ENCODE results near the gene FARS2. TPM values are rescaled to one million over a fixed set of nuclear protein-coding genes. Genes with fewer than 3 reads are reported as not detected.

Gene FARS2
- total RNA-seq, 1 experiment from 2014 or later: 15.0 TPM

DNA sequence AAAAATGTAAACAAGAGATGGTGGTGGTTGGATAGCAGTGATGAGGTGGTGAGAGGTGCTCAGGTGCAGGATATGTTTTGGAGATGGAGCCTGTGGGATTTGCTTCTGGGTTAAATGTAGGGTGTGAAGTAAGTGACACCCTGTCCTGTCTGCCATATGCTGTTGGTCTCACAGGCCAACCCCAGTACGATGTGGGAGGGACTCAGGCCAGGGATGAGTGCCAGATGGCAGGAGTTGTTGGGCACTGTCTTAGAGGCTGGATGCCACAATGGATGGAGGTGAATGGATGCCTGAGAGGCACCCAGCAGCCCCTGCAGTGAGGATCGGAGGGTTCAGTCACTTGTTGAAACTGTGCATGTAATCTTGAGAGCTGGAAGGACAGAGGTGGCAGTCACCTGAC lies 486.1 kb downstream of the FARS2 start (continued):
- TF ChIP-seq, protein P1, sequence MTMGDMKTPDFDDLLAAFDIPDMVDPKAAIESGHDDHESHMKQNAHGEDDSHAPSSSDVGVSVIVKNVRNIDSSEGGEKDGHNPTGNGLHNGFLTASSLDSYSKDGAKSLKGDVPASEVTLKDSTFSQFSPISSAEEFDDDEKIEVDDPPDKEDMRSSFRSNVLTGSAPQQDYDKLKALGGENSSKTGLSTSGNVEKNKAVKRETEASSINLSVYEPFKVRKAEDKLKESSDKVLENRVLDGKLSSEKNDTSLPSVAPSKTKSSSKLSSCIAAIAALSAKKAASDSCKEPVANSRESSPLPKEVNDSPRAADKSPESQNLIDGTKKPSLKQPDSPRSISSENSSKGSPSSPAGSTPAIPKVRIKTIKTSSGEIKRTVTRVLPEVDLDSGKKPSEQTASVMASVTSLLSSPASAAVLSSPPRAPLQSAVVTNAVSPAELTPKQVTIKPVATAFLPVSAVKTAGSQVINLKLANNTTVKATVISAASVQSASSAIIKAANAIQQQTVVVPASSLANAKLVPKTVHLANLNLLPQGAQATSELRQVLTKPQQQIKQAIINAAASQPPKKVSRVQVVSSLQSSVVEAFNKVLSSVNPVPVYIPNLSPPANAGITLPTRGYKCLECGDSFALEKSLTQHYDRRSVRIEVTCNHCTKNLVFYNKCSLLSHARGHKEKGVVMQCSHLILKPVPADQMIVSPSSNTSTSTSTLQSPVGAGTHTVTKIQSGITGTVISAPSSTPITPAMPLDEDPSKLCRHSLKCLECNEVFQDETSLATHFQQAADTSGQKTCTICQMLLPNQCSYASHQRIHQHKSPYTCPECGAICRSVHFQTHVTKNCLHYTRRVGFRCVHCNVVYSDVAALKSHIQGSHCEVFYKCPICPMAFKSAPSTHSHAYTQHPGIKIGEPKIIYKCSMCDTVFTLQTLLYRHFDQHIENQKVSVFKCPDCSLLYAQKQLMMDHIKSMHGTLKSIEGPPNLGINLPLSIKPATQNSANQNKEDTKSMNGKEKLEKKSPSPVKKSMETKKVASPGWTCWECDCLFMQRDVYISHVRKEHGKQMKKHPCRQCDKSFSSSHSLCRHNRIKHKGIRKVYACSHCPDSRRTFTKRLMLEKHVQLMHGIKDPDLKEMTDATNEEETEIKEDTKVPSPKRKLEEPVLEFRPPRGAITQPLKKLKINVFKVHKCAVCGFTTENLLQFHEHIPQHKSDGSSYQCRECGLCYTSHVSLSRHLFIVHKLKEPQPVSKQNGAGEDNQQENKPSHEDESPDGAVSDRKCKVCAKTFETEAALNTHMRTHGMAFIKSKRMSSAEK (CRISPR knock-in tag; IDR thresholded peaks at IDR 0.05; ENCODE audit: borderline replicate concordance): no peak
- TF ChIP-seq, protein P2, sequence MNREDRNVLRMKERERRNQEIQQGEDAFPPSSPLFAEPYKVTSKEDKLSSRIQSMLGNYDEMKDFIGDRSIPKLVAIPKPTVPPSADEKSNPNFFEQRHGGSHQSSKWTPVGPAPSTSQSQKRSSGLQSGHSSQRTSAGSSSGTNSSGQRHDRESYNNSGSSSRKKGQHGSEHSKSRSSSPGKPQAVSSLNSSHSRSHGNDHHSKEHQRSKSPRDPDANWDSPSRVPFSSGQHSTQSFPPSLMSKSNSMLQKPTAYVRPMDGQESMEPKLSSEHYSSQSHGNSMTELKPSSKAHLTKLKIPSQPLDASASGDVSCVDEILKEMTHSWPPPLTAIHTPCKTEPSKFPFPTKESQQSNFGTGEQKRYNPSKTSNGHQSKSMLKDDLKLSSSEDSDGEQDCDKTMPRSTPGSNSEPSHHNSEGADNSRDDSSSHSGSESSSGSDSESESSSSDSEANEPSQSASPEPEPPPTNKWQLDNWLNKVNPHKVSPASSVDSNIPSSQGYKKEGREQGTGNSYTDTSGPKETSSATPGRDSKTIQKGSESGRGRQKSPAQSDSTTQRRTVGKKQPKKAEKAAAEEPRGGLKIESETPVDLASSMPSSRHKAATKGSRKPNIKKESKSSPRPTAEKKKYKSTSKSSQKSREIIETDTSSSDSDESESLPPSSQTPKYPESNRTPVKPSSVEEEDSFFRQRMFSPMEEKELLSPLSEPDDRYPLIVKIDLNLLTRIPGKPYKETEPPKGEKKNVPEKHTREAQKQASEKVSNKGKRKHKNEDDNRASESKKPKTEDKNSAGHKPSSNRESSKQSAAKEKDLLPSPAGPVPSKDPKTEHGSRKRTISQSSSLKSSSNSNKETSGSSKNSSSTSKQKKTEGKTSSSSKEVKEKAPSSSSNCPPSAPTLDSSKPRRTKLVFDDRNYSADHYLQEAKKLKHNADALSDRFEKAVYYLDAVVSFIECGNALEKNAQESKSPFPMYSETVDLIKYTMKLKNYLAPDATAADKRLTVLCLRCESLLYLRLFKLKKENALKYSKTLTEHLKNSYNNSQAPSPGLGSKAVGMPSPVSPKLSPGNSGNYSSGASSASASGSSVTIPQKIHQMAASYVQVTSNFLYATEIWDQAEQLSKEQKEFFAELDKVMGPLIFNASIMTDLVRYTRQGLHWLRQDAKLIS (CRISPR knock-in tag; IDR thresholded peaks at IDR 0.05; ENCODE audit: borderline replicate concordance): no peak
- TF ChIP-seq, protein P3, sequence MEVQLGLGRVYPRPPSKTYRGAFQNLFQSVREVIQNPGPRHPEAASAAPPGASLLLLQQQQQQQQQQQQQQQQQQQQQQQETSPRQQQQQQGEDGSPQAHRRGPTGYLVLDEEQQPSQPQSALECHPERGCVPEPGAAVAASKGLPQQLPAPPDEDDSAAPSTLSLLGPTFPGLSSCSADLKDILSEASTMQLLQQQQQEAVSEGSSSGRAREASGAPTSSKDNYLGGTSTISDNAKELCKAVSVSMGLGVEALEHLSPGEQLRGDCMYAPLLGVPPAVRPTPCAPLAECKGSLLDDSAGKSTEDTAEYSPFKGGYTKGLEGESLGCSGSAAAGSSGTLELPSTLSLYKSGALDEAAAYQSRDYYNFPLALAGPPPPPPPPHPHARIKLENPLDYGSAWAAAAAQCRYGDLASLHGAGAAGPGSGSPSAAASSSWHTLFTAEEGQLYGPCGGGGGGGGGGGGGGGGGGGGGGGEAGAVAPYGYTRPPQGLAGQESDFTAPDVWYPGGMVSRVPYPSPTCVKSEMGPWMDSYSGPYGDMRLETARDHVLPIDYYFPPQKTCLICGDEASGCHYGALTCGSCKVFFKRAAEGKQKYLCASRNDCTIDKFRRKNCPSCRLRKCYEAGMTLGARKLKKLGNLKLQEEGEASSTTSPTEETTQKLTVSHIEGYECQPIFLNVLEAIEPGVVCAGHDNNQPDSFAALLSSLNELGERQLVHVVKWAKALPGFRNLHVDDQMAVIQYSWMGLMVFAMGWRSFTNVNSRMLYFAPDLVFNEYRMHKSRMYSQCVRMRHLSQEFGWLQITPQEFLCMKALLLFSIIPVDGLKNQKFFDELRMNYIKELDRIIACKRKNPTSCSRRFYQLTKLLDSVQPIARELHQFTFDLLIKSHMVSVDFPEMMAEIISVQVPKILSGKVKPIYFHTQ (CRISPR knock-in tag; IDR thresholded peaks at IDR 0.05): no peak
- TF ChIP-seq, protein P4, sequence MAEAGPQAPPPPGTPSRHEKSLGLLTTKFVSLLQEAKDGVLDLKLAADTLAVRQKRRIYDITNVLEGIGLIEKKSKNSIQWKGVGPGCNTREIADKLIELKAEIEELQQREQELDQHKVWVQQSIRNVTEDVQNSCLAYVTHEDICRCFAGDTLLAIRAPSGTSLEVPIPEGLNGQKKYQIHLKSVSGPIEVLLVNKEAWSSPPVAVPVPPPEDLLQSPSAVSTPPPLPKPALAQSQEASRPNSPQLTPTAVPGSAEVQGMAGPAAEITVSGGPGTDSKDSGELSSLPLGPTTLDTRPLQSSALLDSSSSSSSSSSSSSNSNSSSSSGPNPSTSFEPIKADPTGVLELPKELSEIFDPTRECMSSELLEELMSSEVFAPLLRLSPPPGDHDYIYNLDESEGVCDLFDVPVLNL (CRISPR knock-in tag; IDR thresholded peaks at IDR 0.05; ENCODE audit: borderline replicate concordance, low read depth): no peak
- TF ChIP-seq, protein P5, sequence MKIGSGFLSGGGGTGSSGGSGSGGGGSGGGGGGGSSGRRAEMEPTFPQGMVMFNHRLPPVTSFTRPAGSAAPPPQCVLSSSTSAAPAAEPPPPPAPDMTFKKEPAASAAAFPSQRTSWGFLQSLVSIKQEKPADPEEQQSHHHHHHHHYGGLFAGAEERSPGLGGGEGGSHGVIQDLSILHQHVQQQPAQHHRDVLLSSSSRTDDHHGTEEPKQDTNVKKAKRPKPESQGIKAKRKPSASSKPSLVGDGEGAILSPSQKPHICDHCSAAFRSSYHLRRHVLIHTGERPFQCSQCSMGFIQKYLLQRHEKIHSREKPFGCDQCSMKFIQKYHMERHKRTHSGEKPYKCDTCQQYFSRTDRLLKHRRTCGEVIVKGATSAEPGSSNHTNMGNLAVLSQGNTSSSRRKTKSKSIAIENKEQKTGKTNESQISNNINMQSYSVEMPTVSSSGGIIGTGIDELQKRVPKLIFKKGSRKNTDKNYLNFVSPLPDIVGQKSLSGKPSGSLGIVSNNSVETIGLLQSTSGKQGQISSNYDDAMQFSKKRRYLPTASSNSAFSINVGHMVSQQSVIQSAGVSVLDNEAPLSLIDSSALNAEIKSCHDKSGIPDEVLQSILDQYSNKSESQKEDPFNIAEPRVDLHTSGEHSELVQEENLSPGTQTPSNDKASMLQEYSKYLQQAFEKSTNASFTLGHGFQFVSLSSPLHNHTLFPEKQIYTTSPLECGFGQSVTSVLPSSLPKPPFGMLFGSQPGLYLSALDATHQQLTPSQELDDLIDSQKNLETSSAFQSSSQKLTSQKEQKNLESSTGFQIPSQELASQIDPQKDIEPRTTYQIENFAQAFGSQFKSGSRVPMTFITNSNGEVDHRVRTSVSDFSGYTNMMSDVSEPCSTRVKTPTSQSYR (CRISPR knock-in tag; IDR thresholded peaks at IDR 0.05): no peak
- TF ChIP-seq, protein P6, sequence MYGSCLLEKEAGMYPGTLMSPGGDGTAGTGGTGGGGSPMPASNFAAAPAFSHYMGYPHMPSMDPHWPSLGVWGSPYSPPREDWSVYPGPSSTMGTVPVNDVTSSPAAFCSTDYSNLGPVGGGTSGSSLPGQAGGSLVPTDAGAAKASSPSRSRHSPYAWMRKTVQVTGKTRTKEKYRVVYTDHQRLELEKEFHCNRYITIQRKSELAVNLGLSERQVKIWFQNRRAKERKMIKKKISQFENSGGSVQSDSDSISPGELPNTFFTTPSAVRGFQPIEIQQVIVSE (CRISPR knock-in tag; IDR thresholded peaks at IDR 0.05; ENCODE audit: borderline replicate concordance): no peak

DNA sequence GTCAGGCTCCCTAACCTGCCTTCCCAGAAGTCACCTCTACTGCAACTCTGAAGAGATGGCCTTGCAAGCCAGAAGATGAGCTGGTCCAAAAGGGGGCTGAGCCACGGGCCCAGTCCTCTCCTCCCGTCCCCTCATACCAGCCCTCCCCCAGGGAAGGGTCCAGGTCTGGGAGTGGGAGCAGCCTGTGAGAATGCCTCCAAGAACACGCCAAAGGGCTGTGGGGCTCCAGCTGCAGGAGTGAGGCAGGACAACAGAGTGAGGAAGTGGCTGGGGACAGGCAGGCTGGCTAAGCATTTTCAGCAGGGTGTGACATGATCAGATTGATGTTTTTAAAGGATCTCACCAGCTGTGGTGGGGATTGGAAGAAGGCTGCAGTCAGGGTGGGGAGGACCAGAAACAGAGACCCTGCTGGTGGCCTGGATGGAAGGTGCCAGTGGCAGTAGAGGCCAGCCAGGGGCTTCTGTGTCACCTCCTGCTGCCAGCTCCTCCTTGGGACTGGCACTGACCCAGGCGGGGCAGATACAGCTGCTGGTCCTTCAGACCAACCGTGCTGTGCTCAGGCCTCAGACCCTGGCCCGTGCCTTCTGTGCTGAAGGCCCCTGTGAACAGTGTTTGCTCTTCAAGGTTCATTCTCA lies 487.8 kb downstream of the FARS2 start:
- TF ChIP-seq TCF7 (CRISPR knock-in tag; IDR thresholded peaks at IDR 0.05; ENCODE audit: low read depth) (no peak), MYBL2 (CRISPR knock-in tag; IDR thresholded peaks at IDR 0.05) (no peak), ZNF232 (CRISPR knock-in tag; IDR thresholded peaks at IDR 0.05) (no peak), FOXP1 (CRISPR knock-in tag; IDR thresholded peaks at IDR 0.05; ENCODE audit: borderline replicate concordance) (no peak), JAZF1 (CRISPR knock-in tag; IDR thresholded peaks at IDR 0.05) (no peak), FOXK1 (CRISPR knock-in tag; IDR thresholded peaks at IDR 0.05) (no peak), HMGA2 (CRISPR knock-in tag; IDR thresholded peaks at IDR 0.05) (no peak)
- TF ChIP-seq, protein P4 (CRISPR knock-in tag; IDR thresholded peaks at IDR 0.05; ENCODE audit: borderline replicate concordance, low read depth): no peak
- TF ChIP-seq, protein P7, sequence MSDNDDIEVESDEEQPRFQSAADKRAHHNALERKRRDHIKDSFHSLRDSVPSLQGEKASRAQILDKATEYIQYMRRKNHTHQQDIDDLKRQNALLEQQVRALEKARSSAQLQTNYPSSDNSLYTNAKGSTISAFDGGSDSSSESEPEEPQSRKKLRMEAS (CRISPR knock-in tag; IDR thresholded peaks at IDR 0.05): no peak
- TF ChIP-seq, protein P8, sequence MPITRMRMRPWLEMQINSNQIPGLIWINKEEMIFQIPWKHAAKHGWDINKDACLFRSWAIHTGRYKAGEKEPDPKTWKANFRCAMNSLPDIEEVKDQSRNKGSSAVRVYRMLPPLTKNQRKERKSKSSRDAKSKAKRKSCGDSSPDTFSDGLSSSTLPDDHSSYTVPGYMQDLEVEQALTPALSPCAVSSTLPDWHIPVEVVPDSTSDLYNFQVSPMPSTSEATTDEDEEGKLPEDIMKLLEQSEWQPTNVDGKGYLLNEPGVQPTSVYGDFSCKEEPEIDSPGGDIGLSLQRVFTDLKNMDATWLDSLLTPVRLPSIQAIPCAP (CRISPR knock-in tag; IDR thresholded peaks at IDR 0.05): no peak
- CTCF ChIA-PET: no interaction called here
- DNase-seq (ENCODE audit: low spot score) (no peak), ATAC-seq (no peak)
- Mint-ChIP-seq H3K27ac (no peak overlapping the region), H3K27me3 (ENCODE audit: low read depth) (no peaks in the 10 kb centered on the region; the same call in 1 of the 2 replicates), H3K36me3 (peaks cover 8% of the 10 kb centered on the region), H3K4me3 (no peak overlapping the region), H3K9me3 (peaks cover 7% of the 10 kb centered on the region), H3K4me1 (peaks cover 23% of the 10 kb centered on the region)
- POLR2A ChIA-PET: no interaction called here

Measured in WTC11 (cell line).